ENCODE measurements around the gene SEC14L3. TPM values are rescaled to one million over a fixed set of nuclear protein-coding genes. Genes with fewer than 3 reads are reported as not detected.

The SEC14L3 gene
- total RNA-seq, 1 experiment from 2014 or later = not detected

DNA sequence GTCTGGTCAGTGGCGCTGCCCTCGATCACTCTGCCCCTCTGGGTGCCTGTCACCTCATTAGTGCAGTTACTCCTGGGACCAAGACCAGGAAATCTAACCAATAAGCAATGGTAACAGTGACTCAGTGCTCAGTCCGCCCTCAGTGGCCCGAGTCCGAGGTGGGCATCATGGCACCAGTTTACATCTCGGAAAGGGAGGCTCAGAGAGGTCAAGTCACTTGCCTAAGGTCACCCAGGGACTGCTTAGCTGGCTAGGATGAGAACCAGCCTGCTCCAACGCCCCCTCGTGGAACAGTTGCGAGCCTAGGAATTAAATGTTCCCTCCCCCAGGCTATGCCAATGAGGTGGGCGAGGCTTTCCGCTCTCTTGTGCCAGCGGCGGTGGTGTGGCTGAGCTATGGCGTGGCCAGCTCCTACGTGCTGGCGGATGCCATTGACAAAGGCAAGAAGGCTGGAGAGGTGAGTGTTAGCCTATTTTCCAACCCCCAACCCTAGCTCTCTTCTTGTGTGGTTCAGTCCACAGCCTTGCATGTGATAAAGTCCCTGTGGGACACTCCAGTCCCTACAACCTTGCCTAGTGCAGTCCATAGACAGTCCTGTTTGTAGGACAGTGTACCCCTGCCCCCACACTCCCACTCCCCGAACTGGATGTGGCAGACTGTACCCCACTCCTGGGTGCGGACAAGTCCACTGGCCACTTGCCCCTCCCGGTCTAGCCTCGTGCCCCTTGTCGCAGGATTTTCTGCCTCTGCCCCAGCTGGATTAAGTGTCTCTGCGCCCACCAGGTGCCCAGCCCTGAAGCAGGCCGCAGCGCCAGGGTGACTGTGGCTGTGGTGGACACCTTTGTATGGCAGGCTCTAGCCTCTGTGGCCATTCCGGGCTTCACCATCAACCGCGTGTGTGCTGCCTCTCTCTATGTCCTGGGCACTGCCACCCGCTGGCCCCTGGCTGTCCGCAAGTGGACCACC, 45.1 kb downstream of the SEC14L3 start:
- in situ Hi-C loops (cut with HindIII; ENCODE audit: low pct_unique_long_range_greater_than_20kb, low sequenced_read_pairs) (no loop called here), intact Hi-C loops (cut with micrococcal nuclease; ENCODE audit: unreplicated experiment) (no loop called here)
- peak overlapping the region; percentile 88 for H3K27ac ChIP-seq (ENCODE audit: low read length)
- ChIA-PET POLR2A (no interaction called here), CTCF (interaction anchor here (0.5 to 0.8 kb wide), 2 partner anchors 17 to 161 kb away, joined by 3 to 4 read pairs; no protein-coding TSS in a partner anchor)
- DNase-seq (ENCODE audit: low read depth, low spot score) (no peak), ATAC-seq (peak; percentile 23)
- no peaks in the 10 kb centered on the region for H3K27me3 ChIP-seq (ENCODE audit: control insufficient read depth, insufficient read depth, low read length)
- TF ChIP-seq, protein P1, sequence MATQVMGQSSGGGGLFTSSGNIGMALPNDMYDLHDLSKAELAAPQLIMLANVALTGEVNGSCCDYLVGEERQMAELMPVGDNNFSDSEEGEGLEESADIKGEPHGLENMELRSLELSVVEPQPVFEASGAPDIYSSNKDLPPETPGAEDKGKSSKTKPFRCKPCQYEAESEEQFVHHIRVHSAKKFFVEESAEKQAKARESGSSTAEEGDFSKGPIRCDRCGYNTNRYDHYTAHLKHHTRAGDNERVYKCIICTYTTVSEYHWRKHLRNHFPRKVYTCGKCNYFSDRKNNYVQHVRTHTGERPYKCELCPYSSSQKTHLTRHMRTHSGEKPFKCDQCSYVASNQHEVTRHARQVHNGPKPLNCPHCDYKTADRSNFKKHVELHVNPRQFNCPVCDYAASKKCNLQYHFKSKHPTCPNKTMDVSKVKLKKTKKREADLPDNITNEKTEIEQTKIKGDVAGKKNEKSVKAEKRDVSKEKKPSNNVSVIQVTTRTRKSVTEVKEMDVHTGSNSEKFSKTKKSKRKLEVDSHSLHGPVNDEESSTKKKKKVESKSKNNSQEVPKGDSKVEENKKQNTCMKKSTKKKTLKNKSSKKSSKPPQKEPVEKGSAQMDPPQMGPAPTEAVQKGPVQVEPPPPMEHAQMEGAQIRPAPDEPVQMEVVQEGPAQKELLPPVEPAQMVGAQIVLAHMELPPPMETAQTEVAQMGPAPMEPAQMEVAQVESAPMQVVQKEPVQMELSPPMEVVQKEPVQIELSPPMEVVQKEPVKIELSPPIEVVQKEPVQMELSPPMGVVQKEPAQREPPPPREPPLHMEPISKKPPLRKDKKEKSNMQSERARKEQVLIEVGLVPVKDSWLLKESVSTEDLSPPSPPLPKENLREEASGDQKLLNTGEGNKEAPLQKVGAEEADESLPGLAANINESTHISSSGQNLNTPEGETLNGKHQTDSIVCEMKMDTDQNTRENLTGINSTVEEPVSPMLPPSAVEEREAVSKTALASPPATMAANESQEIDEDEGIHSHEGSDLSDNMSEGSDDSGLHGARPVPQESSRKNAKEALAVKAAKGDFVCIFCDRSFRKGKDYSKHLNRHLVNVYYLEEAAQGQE (IDR thresholded peaks at IDR 0.05; ENCODE audit: insufficient read depth in 1 of 2, low read depth in 2 of 2, low read length in 1 of 2) = no peak
- TF ChIP-seq, protein P2, sequence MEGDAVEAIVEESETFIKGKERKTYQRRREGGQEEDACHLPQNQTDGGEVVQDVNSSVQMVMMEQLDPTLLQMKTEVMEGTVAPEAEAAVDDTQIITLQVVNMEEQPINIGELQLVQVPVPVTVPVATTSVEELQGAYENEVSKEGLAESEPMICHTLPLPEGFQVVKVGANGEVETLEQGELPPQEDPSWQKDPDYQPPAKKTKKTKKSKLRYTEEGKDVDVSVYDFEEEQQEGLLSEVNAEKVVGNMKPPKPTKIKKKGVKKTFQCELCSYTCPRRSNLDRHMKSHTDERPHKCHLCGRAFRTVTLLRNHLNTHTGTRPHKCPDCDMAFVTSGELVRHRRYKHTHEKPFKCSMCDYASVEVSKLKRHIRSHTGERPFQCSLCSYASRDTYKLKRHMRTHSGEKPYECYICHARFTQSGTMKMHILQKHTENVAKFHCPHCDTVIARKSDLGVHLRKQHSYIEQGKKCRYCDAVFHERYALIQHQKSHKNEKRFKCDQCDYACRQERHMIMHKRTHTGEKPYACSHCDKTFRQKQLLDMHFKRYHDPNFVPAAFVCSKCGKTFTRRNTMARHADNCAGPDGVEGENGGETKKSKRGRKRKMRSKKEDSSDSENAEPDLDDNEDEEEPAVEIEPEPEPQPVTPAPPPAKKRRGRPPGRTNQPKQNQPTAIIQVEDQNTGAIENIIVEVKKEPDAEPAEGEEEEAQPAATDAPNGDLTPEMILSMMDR (IDR thresholded peaks at IDR 0.05) = peak; percentile 80
- peak overlapping the region; percentile 62 to 82 for H3K4me3 ChIP-seq (ENCODE audit: low read depth in 2 of 2, low read length in 2 of 2)
- peaks cover 14% of the 10 kb centered on the region for H3K4me1 ChIP-seq (ENCODE audit: control insufficient read depth, insufficient read depth, low read length)
- no peaks in the 10 kb centered on the region; the same call in 1 of the 2 replicates for H3K36me3 ChIP-seq (ENCODE audit: control insufficient read depth, insufficient read depth, low read length)
- TSS peak; percentile 48 for BruUV-seq (replicated peaks)
- H3K9me3 ChIP-seq (ENCODE audit: control insufficient read depth, insufficient read depth, low read depth, low read length) = no peaks in the 10 kb centered on the region

DNA sequence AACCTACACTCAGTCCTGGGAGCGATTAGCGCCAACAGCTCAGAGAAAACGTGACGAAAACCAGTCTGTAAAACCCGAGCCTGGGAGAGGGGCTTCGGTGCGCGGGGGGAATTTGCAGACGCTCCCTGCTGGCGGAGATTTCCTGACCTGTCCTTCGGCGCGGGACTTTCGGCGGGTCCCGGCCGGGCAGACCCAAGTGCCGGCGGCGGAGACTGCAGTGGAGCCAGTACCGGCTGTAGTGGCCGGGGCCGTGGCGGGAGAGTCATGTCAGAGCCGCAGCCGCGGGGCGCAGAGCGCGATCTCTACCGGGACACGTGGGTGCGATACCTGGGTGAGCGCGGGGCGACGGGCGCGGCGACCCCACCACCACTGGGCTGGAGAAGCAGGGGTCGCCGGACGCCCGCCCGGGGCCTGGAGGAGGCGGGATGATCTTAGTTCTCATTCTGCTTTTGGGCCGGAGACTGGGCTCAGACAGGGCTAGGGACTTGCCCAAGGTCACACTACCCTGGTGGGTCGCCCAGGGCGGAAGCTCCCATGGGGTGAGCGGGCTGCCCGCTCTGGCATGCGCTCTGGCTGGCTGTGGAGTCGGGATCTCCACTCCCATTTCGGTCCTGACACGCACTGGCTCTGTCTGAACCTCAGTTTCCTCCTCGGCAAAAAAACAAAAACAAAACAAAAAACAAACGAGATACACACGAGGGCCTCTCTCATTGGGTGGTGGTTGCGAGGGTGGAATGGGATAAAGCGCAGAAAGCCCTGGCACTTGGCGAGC, 46.0 kb downstream of the SEC14L3 start, which contains the start of gene MTFP1:
Gene MTFP1, plus strand, starts transcription at position 153 of the 772 bp plus-strand sequence. Its CDS starts 112 bp downstream, at position 265.
- in situ Hi-C loops (cut with HindIII; ENCODE audit: low pct_unique_long_range_greater_than_20kb, low sequenced_read_pairs) (no loop called here), intact Hi-C loops (cut with micrococcal nuclease; ENCODE audit: unreplicated experiment) (no loop called here)
- CTCF ChIA-PET = interaction anchor here (0.5 kb wide), 1 partner anchor 160 kb away, joined by 3 read pairs; no protein-coding TSS in a partner anchor
- Histone ChIP-seq H3K4me3 (ENCODE audit: low read depth in 2 of 2, low read length in 2 of 2) (peak within 1 kb of the TSS; percentile 62 to 82), H3K4me1 (ENCODE audit: control insufficient read depth, insufficient read depth, low read length) (peaks cover 23% of the 10 kb centered on the region), H3K9me3 (ENCODE audit: control insufficient read depth, insufficient read depth, low read depth, low read length) (no peaks in the 10 kb centered on the region), H3K36me3 (ENCODE audit: control insufficient read depth, insufficient read depth, low read length) (no peaks in the 10 kb centered on the region; the same call in 1 of the 2 replicates), H3K27me3 (ENCODE audit: control insufficient read depth, insufficient read depth, low read length) (no peaks in the 10 kb centered on the region), H3K27ac (ENCODE audit: low read length) (peak within 1 kb of the TSS; percentile 88)
- POLR2A ChIA-PET = no interaction called here
- DNase-seq (ENCODE audit: low read depth, low spot score) = no peak
- peak; percentile 28 for ATAC-seq
- no TSS peak for BruUV-seq (replicated peaks)
- TF ChIP-seq, protein P1 (IDR thresholded peaks at IDR 0.05; ENCODE audit: insufficient read depth in 1 of 2, low read depth in 2 of 2, low read length in 1 of 2) = no peak
- TF ChIP-seq POLR2AphosphoS5 (IDR thresholded peaks at IDR 0.05; ENCODE audit: low read depth, low read length) (no peak), TCF7L2 (IDR thresholded peaks at IDR 0.05; ENCODE audit: low read depth, low read length) (no peak), SIN3A (IDR thresholded peaks at IDR 0.05; ENCODE audit: borderline replicate concordance, insufficient read depth, low read depth, low read length) (no peak)
- TF ChIP-seq, protein P2 (IDR thresholded peaks at IDR 0.05) = no peak
